ENCODE results near the gene UNC5C. TPM values are rescaled to one million over a fixed set of nuclear protein-coding genes. Genes with fewer than 3 reads are reported as not detected.

Gene UNC5C
- total and polyA plus RNA-seq, 2 donors (not counting 1 experiment from before 2014, with no cell fraction given), result 2.0 to 11.6 TPM

DNA sequence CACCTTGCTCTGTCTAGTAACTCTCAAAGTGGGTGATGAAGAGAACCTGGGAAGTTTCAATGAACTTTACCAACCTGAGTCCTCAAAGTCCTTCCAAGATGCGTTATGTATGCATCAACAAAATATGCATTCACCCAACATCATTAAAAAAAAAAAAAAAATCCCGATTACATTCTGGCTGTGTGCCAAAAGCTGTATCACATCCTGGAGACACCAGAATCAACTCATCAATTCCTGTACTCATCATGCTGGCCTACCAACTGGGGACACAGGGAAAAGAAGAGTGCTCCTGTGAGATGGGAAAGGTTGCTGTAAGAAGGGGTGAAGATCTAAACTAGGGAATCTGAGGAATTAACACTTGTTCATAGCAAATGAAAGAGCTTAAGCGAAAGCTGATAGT lies 16.5 kb downstream of the UNC5C start:
- TF ChIP-seq, protein P1, sequence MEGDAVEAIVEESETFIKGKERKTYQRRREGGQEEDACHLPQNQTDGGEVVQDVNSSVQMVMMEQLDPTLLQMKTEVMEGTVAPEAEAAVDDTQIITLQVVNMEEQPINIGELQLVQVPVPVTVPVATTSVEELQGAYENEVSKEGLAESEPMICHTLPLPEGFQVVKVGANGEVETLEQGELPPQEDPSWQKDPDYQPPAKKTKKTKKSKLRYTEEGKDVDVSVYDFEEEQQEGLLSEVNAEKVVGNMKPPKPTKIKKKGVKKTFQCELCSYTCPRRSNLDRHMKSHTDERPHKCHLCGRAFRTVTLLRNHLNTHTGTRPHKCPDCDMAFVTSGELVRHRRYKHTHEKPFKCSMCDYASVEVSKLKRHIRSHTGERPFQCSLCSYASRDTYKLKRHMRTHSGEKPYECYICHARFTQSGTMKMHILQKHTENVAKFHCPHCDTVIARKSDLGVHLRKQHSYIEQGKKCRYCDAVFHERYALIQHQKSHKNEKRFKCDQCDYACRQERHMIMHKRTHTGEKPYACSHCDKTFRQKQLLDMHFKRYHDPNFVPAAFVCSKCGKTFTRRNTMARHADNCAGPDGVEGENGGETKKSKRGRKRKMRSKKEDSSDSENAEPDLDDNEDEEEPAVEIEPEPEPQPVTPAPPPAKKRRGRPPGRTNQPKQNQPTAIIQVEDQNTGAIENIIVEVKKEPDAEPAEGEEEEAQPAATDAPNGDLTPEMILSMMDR (conservative IDR thresholded peaks at IDR 0.05 in 1 of 2, IDR thresholded peaks at IDR 0.05 in 1 of 2; ENCODE audit: low read depth in 1 of 2, low read length in 2 of 2), result no peak
- no peak for TF ChIP-seq EZH2 (IDR thresholded peaks at IDR 0.05; ENCODE audit: low read length, missing control alignments)
- Histone ChIP-seq H3K9ac (ENCODE audit: insufficient read depth, low read length) (no peak overlapping the region), H3K9me3 (ENCODE audit: control insufficient read depth, insufficient read depth, low read depth, low read length) (no peaks in the 10 kb centered on the region), H4K20me1 (ENCODE audit: control insufficient read depth, extremely low read depth, insufficient read depth, low read length) (no peaks in the 10 kb centered on the region), H3K36me3 (ENCODE audit: control insufficient read depth, insufficient read depth, low read length) (no peaks in the 10 kb centered on the region), H3K4me3 (replicated peaks in 1 of 4; ENCODE audit: control extremely low read depth in 1 of 4, insufficient read depth in 1 of 4, low read depth in 3 of 4, low read length in 4 of 4) (no peak overlapping the region), H3K4me2 (ENCODE audit: extremely low read depth, insufficient read depth, low read length) (no peak overlapping the region), H3K27me3 (ENCODE audit: control insufficient read depth, insufficient read depth, low read length) (no peaks in the 10 kb centered on the region), H3K27ac (ENCODE audit: insufficient read depth, low read length) (no peak overlapping the region), H3K4me1 (ENCODE audit: control insufficient read depth, extremely low read depth, insufficient read depth, low read length) (no peaks in the 10 kb centered on the region), H2AFZ (ENCODE audit: low read length) (no peak overlapping the region), H3K79me2 (ENCODE audit: control insufficient read depth, insufficient read depth, low read length) (peaks cover 2% of the 10 kb centered on the region)
- no peak for DNase-seq (ENCODE audit: low read depth in 2 of 2)

DNA sequence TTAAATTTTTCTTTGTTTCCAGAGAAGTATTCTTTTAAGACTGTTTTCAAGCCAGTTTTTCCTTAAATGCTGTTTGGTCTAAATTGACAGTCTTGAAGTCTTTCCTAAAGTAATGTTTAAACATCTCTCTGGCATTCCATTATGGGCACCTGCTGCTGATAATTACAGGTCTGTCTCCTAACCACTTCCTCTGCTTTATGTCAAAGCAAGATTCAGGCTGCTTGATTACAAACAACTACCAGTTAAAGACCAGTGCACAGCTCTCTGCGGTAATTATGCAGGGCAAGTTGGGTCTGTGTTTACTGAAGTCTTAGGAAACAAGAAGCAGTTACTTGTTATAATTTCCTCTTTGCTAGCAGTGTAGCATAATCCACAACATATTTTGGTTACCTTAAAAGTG lies 17.6 kb downstream of the UNC5C start:
- H3K9ac ChIP-seq (ENCODE audit: insufficient read depth, low read length), result no peak overlapping the region
- no peak overlapping the region for H2AFZ ChIP-seq (ENCODE audit: low read length)
- no peaks in the 10 kb centered on the region for H3K36me3 ChIP-seq (ENCODE audit: control insufficient read depth, insufficient read depth, low read length)
- H3K9me3 ChIP-seq (ENCODE audit: control insufficient read depth, insufficient read depth, low read depth, low read length), result no peaks in the 10 kb centered on the region
- no peak overlapping the region for H3K27ac ChIP-seq (ENCODE audit: insufficient read depth, low read length)
- no peak overlapping the region for H3K4me2 ChIP-seq (ENCODE audit: extremely low read depth, insufficient read depth, low read length)
- TF ChIP-seq, protein P1 (conservative IDR thresholded peaks at IDR 0.05 in 1 of 2, IDR thresholded peaks at IDR 0.05 in 1 of 2; ENCODE audit: low read depth in 1 of 2, low read length in 2 of 2), result no peak
- no peak for TF ChIP-seq EZH2 (IDR thresholded peaks at IDR 0.05; ENCODE audit: low read length, missing control alignments)
- no peaks in the 10 kb centered on the region for H3K4me1 ChIP-seq (ENCODE audit: control insufficient read depth, extremely low read depth, insufficient read depth, low read length)
- DNase-seq (ENCODE audit: low read depth in 2 of 2), result no peak
- H3K27me3 ChIP-seq (ENCODE audit: control insufficient read depth, insufficient read depth, low read length), result no peaks in the 10 kb centered on the region
- H4K20me1 ChIP-seq (ENCODE audit: control insufficient read depth, extremely low read depth, insufficient read depth, low read length), result no peaks in the 10 kb centered on the region
- no peaks in the 10 kb centered on the region for H3K79me2 ChIP-seq (ENCODE audit: control insufficient read depth, insufficient read depth, low read length)
- H3K4me3 ChIP-seq (replicated peaks in 1 of 4; ENCODE audit: control extremely low read depth in 1 of 4, insufficient read depth in 1 of 4, low read depth in 3 of 4, low read length in 4 of 4), result no peak overlapping the region

DNA sequence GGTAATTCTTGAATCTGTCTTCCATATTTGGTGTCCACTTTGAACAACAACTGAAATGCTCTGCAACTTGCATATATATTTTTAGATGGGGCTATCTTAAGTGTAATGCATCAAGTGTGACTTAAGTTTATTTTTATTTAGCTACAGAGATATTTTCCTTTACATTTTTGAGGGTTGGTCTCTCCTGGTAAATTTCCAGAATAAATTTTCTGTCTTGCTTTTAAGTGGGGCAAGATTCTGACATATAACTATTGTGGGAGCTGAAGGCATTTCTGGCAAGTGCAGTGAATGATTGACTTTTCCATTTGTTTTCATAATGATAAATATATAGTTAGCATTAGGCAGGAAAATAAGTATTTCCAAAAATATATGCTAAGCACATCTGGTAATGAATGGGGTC lies 18.8 kb downstream of the UNC5C start:
- no peak overlapping the region for H3K27ac ChIP-seq (ENCODE audit: insufficient read depth, low read length)
- H3K27me3 ChIP-seq (ENCODE audit: control insufficient read depth, insufficient read depth, low read length), result no peaks in the 10 kb centered on the region
- no peaks in the 10 kb centered on the region for H3K79me2 ChIP-seq (ENCODE audit: control insufficient read depth, insufficient read depth, low read length)
- TF ChIP-seq EZH2 (IDR thresholded peaks at IDR 0.05; ENCODE audit: low read length, missing control alignments), result no peak
- TF ChIP-seq, protein P1 (conservative IDR thresholded peaks at IDR 0.05 in 1 of 2, IDR thresholded peaks at IDR 0.05 in 1 of 2; ENCODE audit: low read depth in 1 of 2, low read length in 2 of 2), result no peak
- peak in 1 of 2 donors; percentile 53 for DNase-seq (ENCODE audit: low read depth in 2 of 2)
- no peak overlapping the region for H3K9ac ChIP-seq (ENCODE audit: insufficient read depth, low read length)
- H3K4me3 ChIP-seq (replicated peaks in 1 of 4; ENCODE audit: control extremely low read depth in 1 of 4, insufficient read depth in 1 of 4, low read depth in 3 of 4, low read length in 4 of 4), result no peak overlapping the region
- H3K9me3 ChIP-seq (ENCODE audit: control insufficient read depth, insufficient read depth, low read depth, low read length), result no peaks in the 10 kb centered on the region
- no peaks in the 10 kb centered on the region for H3K36me3 ChIP-seq (ENCODE audit: control insufficient read depth, insufficient read depth, low read length)
- no peak overlapping the region for H2AFZ ChIP-seq (ENCODE audit: low read length)
- H4K20me1 ChIP-seq (ENCODE audit: control insufficient read depth, extremely low read depth, insufficient read depth, low read length), result no peaks in the 10 kb centered on the region
- no peaks in the 10 kb centered on the region for H3K4me1 ChIP-seq (ENCODE audit: control insufficient read depth, extremely low read depth, insufficient read depth, low read length)
- no peak overlapping the region for H3K4me2 ChIP-seq (ENCODE audit: extremely low read depth, insufficient read depth, low read length)

Measured in fibroblast of lung (primary cell).